Esophagus muscularis mucosa (tissue), 4 donors: ENCODE measurements around the gene NSDHL. TPM values are rescaled to one million over a fixed set of nuclear protein-coding genes. Genes with fewer than 3 reads are reported as not detected.

ENCODE experiments used
- DNase-seq: peaks from one replicate; pipeline ENCODE4 v3.0.0-alpha.2; 2017; ENCODE audit errors: extremely low spot score
- H3K27ac ChIP-seq, 4 donors: fragments of 200-600 bp; sonication (generic); replicated peaks in 1 of 4; 1 replicate in 3 of 4; 2 replicates in 1 of 4; pipeline ENCODE4 v1.5.1; 2016 to 2019; ENCODE audit warnings: mild to moderate bottlenecking in 1 of 4
- H3K27me3 ChIP-seq, 4 donors: fragments of 200-600 bp; sonication (generic); one replicate each; pipeline versions ENCODE4 v1.5.1 to v1.6.0; 2016 to 2019
- H3K36me3 ChIP-seq, 4 donors: fragments of 200-600 bp; sonication (generic); one replicate each; pipeline ENCODE4 v1.5.1; 2016 to 2019
- H3K4me1 ChIP-seq, 4 donors: fragments of 200-600 bp; sonication (generic); one replicate each; pipeline ENCODE4 v1.5.1; 2016 to 2019
- H3K4me3 ChIP-seq, 4 donors: fragments of 200-600 bp; sonication (generic); 1 replicate in 2 of 4; 2 replicates in 2 of 4; pipeline ENCODE4 v1.5.1; 2016 to 2019; ENCODE audit warnings: mild to moderate bottlenecking in 4 of 4, moderate library complexity in 1 of 4
- H3K9me3 ChIP-seq, 4 donors: fragments of 200-600 bp; sonication (generic); 1 replicate in 3 of 4; 2 replicates in 1 of 4; pipeline ENCODE4 v1.5.1; 2016 to 2019
- EP300 ChIP-seq: sonication (generic); formaldehyde crosslinking; IDR thresholded peaks from one replicate; pipeline ENCODE4 v1.6.1; 2017; ENCODE audit warnings: antibody characterized with exemption
- POLR2A ChIP-seq: fragments of 450-650 bp; IDR thresholded peaks from one replicate; pipeline ENCODE4 v1.6.1; 2017; ENCODE audit warnings: antibody characterized with exemption, moderate library complexity, mild to moderate bottlenecking, low read depth
- POLR2AphosphoS5 ChIP-seq, 2 donors: sonication (generic); formaldehyde crosslinking; IDR thresholded peaks; one replicate each; pipeline ENCODE4 v1.6.1; 2017; ENCODE audit warnings: antibody characterized with exemption in 2 of 2
- WGBS: methylation state at CpG from one replicate; pipeline ENCODE4 v1.1.5; 2018; 5-methylcytosine and 5-hydroxymethylcytosine counted together
- intact Hi-C: fragments of 100-400 bp; cut with DNase I; formaldehyde crosslinking; loops from one replicate; pipeline ENCODE4 v1.15.1; 2023
- total RNA-seq, 4 donors: library from RNA; depleted of rRNA; stranded (reverse); fragments of >200 nt; gene quantifications; one replicate each; pipeline versions ENCODE4 v1.1.0 to v1.2.1, GENCODE V29; 2016
- TF ChIP-seq, protein P1 (sequence below), 3 experiments: fragments of 200-600 bp in 2 of 3; fragments of 450-650 bp in 1 of 3; sonication (generic) in 2 of 3; IDR thresholded peaks; one replicate each; pipeline ENCODE4 v1.5.1; 2017 to 2019; ENCODE audit warnings: antibody characterized with exemption in 3 of 3, mild to moderate bottlenecking in 2 of 3, moderate library complexity in 1 of 3

Gene NSDHL
- total RNA-seq, 4 donors from 2014 or later, result 5.8 to 10.1 (median 8.7) TPM

DNA sequence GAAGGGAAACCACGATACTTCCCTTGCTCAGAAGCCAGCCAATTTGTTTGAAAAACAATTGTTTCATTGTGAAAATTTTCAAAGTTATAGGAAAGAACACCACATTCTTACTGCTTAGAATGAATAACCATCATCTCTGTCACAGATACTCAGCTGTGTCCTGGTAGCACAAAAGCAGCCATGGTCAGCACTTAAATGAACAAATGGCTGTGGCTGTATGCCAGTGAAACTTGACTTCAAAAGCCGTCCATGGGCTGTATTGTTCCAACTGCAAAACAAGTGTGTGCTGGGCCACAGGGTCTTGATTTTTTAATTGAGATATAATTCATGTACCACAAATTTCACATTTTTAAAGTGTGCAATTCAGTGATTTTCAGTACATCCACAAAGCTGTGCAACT, 19.6 kb downstream of the NSDHL start:
- no peaks in the 10 kb centered on the region for H3K4me1 ChIP-seq
- H3K9me3 ChIP-seq, result no peaks in the 10 kb centered on the region
- peaks cover 0 to 63% (median 17%) of the 10 kb centered on the region in 4 donors for H3K36me3 ChIP-seq
- H3K4me3 ChIP-seq, result no peak overlapping the region
- intact Hi-C loops, result no loop called here
- DNase-seq, result no peak
- 63% methylated on average over 2 of the region's 2 CpGs for WGBS
- no peaks in the 10 kb centered on the region for H3K27me3 ChIP-seq
- TF ChIP-seq EP300 (no peak), POLR2A (no peak)
- TF ChIP-seq, protein P1, sequence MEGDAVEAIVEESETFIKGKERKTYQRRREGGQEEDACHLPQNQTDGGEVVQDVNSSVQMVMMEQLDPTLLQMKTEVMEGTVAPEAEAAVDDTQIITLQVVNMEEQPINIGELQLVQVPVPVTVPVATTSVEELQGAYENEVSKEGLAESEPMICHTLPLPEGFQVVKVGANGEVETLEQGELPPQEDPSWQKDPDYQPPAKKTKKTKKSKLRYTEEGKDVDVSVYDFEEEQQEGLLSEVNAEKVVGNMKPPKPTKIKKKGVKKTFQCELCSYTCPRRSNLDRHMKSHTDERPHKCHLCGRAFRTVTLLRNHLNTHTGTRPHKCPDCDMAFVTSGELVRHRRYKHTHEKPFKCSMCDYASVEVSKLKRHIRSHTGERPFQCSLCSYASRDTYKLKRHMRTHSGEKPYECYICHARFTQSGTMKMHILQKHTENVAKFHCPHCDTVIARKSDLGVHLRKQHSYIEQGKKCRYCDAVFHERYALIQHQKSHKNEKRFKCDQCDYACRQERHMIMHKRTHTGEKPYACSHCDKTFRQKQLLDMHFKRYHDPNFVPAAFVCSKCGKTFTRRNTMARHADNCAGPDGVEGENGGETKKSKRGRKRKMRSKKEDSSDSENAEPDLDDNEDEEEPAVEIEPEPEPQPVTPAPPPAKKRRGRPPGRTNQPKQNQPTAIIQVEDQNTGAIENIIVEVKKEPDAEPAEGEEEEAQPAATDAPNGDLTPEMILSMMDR (IDR thresholded peaks at IDR 0.05), result no peak
- H3K27ac ChIP-seq, result no peak overlapping the region

DNA sequence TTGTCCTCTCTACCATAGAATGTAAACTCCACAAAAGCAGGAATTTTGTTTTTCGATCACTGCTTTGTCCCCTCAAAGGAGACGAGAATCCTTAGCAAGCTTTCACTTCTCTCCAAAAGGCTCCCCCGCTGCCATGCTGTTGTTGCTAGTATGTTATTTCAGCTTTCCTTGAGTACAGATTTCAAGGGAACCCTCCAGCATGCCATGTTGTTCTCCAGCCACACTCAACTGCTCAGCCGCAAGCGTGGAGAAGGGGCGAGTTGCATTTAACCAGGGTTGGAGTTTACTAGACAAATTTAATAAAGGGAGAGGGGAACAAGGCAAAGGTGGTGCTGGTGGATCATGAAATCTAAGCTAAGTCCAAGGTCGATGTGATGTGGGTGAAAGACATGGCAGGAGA, 23.1 kb downstream of the NSDHL start:
- 91% methylated on average over 7 of the region's 7 CpGs for WGBS
- Histone ChIP-seq H3K4me3 (no peak overlapping the region), H3K4me1 (no peaks in the 10 kb centered on the region), H3K27ac (no peak overlapping the region), H3K9me3 (no peaks in the 10 kb centered on the region), H3K27me3 (no peaks in the 10 kb centered on the region), H3K36me3 (peaks cover 0 to 60% (median 13%) of the 10 kb centered on the region in 4 donors)
- no peak for DNase-seq
- intact Hi-C loops, result no loop called here
- TF ChIP-seq, protein P1 (IDR thresholded peaks at IDR 0.05), result no peak
- TF ChIP-seq POLR2AphosphoS5 (IDR thresholded peaks at IDR 0.05) (no peak), POLR2A (no peak), EP300 (no peak)

DNA sequence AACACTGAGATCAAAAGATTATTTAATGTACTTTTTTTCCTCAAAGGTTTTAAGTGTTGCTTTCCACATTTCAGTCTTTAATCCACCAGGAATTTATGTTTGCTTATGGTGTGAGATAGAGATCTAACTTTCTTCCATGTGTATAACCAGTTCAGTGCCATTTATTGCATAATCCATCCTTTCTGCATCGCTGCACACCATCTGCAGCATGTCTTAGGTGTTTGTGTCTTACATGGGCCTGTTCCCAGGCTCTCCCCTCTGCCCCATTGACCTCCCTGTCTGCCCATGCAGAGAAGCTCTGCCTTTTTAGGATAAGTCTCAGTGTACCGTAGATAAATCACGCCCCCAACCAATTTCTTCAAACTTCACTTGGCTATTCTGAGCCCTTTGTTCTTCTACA, 30.3 kb downstream of the NSDHL start:
- DNase-seq, result no peak
- TF ChIP-seq EP300 (no peak), POLR2A (no peak), POLR2AphosphoS5 (IDR thresholded peaks at IDR 0.05) (no peak)
- TF ChIP-seq, protein P1 (IDR thresholded peaks at IDR 0.05), result no peak
- no peaks in the 10 kb centered on the region for H3K4me1 ChIP-seq
- no peak overlapping the region for H3K4me3 ChIP-seq
- H3K27ac ChIP-seq, result no peak overlapping the region
- 70% methylated on average over 3 of the region's 3 CpGs for WGBS
- H3K36me3 ChIP-seq, result peaks cover 0 to 59% (median 24%) of the 10 kb centered on the region in 4 donors
- intact Hi-C loops, result no loop called here
- H3K9me3 ChIP-seq, result no peaks in the 10 kb centered on the region
- H3K27me3 ChIP-seq, result no peaks in the 10 kb centered on the region

DNA sequence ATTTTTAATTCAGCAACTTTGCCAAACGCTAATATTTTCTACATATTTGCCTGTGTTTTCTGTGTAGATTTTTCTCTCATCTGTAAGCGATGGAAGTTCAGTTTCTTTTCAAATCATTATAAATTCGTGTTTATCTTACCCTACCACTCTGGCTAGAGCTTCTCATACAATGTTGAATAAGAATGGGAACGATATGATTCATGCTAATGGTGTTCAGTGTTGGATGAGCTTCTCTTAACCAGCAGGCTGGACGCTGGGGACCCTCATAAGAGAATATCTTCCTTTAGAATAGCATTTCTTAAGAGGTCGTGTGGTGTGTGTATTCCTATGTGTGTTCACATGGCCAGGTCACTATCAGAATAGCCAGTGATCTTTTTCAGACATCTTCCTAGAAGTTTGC, 31.0 kb downstream of the NSDHL start:
- intact Hi-C loops, result no loop called here
- 66% methylated on average over 6 of the region's 6 CpGs for WGBS

More for the DNA sequence above, 31.0 kb downstream of the NSDHL start:
- peaks cover 0 to 67% (median 30%) of the 10 kb centered on the region in 4 donors for H3K36me3 ChIP-seq
- TF ChIP-seq, protein P1 (IDR thresholded peaks at IDR 0.05), result no peak
- TF ChIP-seq EP300 (no peak), POLR2AphosphoS5 (IDR thresholded peaks at IDR 0.05) (no peak)
- no peaks in the 10 kb centered on the region for H3K9me3 ChIP-seq
- no peak overlapping the region for H3K4me3 ChIP-seq
- no peaks in the 10 kb centered on the region for H3K27me3 ChIP-seq
- H3K27ac ChIP-seq, result no peak overlapping the region
- no peak for DNase-seq
- no peaks in the 10 kb centered on the region for H3K4me1 ChIP-seq
